Nephron (organoid): ENCODE measurements around the gene KEL.

Experiments
- H3K27ac Mint-ChIP-seq, 3 experiments: 2 replicates each; pipeline ENCODE4 v1.8.0; 2020; ENCODE audit warnings: mixed read lengths in 3 of 3, mild to moderate bottlenecking in 2 of 3, moderate library complexity in 1 of 3
- H3K27me3 Mint-ChIP-seq: 2 replicates; pipeline ENCODE4 v1.8.0; 2021; ENCODE audit warnings: low read depth, mild to moderate bottlenecking, moderate library complexity, mixed read lengths
- H3K36me3 Mint-ChIP-seq: 2 replicates; pipeline ENCODE4 v1.8.0; 2020; ENCODE audit warnings: low read depth, mixed read lengths
- H3K4me1 Mint-ChIP-seq: 2 replicates; pipeline ENCODE4 v1.8.0; 2020; ENCODE audit warnings: mixed read lengths
- H3K4me3 Mint-ChIP-seq, 3 experiments: 2 replicates each; pipeline ENCODE4 v1.8.0; 2020; ENCODE audit warnings: mild to moderate bottlenecking in 3 of 3, mixed read lengths in 3 of 3, moderate library complexity in 2 of 3
- H3K9me3 Mint-ChIP-seq: 2 replicates; pipeline ENCODE4 v1.8.0; 2020; ENCODE audit warnings: mixed read lengths
- TF ChIP-seq, protein P1 (sequence below), 3 experiments: fragments of 200-600 bp; sonication (generic); IDR thresholded peaks; one replicate each; pipeline ENCODE4 v1.5.0; 2021; ENCODE audit warnings: antibody characterized with exemption in 3 of 3; ENCODE audit not compliant: unreplicated experiment in 3 of 3

Gene KEL

GRCh38 chr7:142914121-142914520, 48.0 kb downstream of the KEL start:
- TF ChIP-seq, protein P1, sequence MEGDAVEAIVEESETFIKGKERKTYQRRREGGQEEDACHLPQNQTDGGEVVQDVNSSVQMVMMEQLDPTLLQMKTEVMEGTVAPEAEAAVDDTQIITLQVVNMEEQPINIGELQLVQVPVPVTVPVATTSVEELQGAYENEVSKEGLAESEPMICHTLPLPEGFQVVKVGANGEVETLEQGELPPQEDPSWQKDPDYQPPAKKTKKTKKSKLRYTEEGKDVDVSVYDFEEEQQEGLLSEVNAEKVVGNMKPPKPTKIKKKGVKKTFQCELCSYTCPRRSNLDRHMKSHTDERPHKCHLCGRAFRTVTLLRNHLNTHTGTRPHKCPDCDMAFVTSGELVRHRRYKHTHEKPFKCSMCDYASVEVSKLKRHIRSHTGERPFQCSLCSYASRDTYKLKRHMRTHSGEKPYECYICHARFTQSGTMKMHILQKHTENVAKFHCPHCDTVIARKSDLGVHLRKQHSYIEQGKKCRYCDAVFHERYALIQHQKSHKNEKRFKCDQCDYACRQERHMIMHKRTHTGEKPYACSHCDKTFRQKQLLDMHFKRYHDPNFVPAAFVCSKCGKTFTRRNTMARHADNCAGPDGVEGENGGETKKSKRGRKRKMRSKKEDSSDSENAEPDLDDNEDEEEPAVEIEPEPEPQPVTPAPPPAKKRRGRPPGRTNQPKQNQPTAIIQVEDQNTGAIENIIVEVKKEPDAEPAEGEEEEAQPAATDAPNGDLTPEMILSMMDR (IDR thresholded peaks at IDR 0.05; ENCODE audit: unreplicated experiment in 3 of 3) = no peak
- Mint-ChIP-seq H3K4me1 (no peaks in the 10 kb centered on the region), H3K9me3 (no peaks in the 10 kb centered on the region), H3K4me3 (no peak overlapping the region), H3K36me3 (no peaks in the 10 kb centered on the region), H3K27ac (no peak overlapping the region), H3K27me3 (peaks cover 11% of the 10 kb centered on the region)

DNA sequence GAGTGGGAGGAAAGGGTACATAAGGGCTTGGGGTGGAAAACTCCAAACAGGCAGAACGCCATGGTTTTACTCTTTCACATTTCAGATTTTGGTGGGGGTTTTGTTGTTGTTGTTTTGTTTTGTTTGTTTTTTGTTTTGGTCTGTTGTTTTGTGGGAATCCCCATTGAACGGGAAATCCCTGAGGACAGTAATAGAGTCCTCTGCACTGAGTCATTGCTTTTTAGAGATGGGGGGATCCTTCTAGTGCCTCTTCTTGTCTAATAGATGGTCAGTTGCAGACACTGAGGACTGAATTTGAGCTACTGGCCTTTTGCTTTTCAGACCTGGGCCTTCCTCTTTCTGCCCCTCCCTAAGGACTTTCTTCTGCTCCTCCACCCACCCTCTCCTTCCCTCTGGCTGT, 48.6 kb downstream of the KEL start:
- Mint-ChIP-seq H3K9me3 (no peaks in the 10 kb centered on the region), H3K27ac (no peak overlapping the region), H3K27me3 (peaks cover 11% of the 10 kb centered on the region), H3K4me3 (no peak overlapping the region), H3K4me1 (no peaks in the 10 kb centered on the region), H3K36me3 (no peaks in the 10 kb centered on the region)
- TF ChIP-seq, protein P1 (IDR thresholded peaks at IDR 0.05; ENCODE audit: unreplicated experiment in 3 of 3) = no peak

DNA sequence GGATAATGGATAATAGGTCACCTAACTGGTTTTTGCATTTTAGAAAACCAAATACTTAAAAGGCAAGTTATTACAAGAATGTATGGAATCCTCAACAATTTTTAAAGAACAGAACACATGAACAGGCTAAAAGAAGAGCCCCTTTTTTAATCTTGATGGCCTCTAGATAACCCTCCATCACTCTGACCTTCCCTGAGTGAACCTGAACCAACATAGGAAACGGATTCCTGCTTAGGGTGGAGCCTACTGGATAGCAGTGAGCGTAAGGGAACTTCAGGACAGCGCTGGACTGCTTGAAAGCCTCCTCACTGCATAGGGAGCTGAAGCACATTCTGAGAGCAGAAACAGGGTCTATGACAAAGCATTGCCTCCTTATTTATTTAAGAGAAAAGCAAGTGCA, 49.1 kb downstream of the KEL start:
- Mint-ChIP-seq H3K4me3 (no peak overlapping the region), H3K4me1 (no peaks in the 10 kb centered on the region), H3K36me3 (no peaks in the 10 kb centered on the region), H3K27me3 (peaks cover 11% of the 10 kb centered on the region), H3K9me3 (no peaks in the 10 kb centered on the region), H3K27ac (no peak overlapping the region)
- TF ChIP-seq, protein P1 (IDR thresholded peaks at IDR 0.05; ENCODE audit: unreplicated experiment in 3 of 3) = no peak

DNA sequence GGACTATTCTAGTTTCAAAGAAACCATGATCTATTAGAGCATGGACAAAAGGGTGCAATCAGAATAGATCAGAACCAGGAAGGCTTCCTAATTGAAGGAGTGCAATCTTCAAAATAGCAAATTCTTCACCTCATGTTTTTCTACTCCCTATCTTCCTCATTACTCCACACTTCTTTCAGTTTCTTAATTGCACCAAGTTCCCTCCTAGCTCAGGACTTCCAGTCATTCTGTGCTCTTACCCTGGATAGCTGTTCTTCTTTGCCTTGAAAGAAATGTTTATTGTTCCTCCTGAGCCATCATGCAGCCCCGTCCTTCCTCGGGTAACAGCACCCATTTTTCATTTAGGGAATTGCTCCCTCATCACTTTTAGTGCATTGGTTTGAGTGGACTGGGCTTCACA, 51.7 kb downstream of the KEL start:
- TF ChIP-seq, protein P1 (IDR thresholded peaks at IDR 0.05; ENCODE audit: unreplicated experiment in 3 of 3) = no peak
- no peaks in the 10 kb centered on the region for H3K36me3 Mint-ChIP-seq
- peaks cover 11% of the 10 kb centered on the region for H3K27me3 Mint-ChIP-seq
- no peak overlapping the region for H3K27ac Mint-ChIP-seq
- no peaks in the 10 kb centered on the region for H3K4me1 Mint-ChIP-seq
- H3K4me3 Mint-ChIP-seq = no peak overlapping the region
- peaks cover 4% of the 10 kb centered on the region for H3K9me3 Mint-ChIP-seq

- peaks cover 11% of the 10 kb centered on the region for H3K27me3 Mint-ChIP-seq
- TF ChIP-seq, protein P1 (IDR thresholded peaks at IDR 0.05; ENCODE audit: unreplicated experiment in 3 of 3) = no peak
- no peak overlapping the region for H3K4me3 Mint-ChIP-seq
- H3K36me3 Mint-ChIP-seq = no peaks in the 10 kb centered on the region
- peaks cover 4% of the 10 kb centered on the region for H3K9me3 Mint-ChIP-seq
- H3K27ac Mint-ChIP-seq = no peak overlapping the region
- no peaks in the 10 kb centered on the region for H3K4me1 Mint-ChIP-seq
Measured at GRCh38 chr7:142910031-142910433, 52.1 kb downstream of the KEL start.

DNA sequence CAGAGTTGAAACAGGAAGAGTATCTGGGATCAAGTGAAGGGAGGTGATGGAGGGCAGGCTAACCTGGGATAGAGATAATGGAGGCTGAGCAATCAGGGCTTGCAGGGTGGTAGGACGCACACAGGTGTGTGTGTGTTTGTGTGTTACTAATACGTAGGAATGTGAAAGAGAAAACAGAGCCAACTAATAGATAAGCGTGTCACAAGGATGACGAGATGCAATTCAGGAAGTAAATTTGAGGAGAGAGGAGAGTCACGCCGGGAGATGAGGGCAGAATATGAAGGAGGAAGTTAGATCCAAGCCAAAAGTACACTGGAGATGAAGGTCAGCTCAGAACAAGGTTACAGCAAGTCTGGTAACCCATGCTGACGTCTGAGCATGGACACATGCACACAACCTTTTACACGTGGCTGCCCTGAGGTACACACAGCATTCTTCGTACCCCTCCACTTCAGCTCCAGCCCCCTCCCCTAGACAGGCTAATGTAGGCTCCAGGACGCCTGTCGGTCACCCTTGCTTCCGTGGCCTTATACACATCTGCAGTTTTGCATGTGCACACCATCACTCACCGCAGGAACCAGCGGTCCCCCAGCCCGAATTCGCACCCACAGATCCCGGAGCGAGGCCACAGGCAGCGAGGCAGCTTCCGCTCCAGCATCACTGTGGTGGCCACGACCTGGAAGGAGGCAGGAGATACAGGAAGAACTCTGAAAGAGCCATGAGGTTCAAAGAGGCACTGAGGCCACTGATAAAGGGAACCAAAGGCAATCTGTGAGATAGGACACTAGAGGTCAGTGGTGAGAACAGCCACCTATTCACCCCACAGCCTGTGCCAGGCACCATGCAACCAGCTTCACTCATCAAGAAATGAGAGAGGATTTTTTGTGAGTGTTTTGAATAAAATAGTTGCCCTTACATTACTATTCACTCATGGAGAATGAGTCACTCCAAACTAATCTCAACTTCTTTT, 53.0 kb downstream of the KEL start:
- Mint-ChIP-seq H3K4me3 (no peak overlapping the region), H3K9me3 (peaks cover 4% of the 10 kb centered on the region)
- TF ChIP-seq, protein P1 (IDR thresholded peaks at IDR 0.05; ENCODE audit: unreplicated experiment in 3 of 3) = peak in 1 of 3 experiments; percentile 8

More for the DNA sequence above, 53.0 kb downstream of the KEL start:
- Mint-ChIP-seq H3K27me3 (peaks cover 11% of the 10 kb centered on the region), H3K36me3 (no peaks in the 10 kb centered on the region), H3K4me1 (no peaks in the 10 kb centered on the region), H3K27ac (no peak overlapping the region)
